B cell (primary cell): ENCODE measurements around the gene NFIC.
"Not testable (repeated sequence)": the region's sequence is repeated elsewhere in the genome, so short reads cannot be mapped to it uniquely, and the experiment has no call there.

Experiments used
- CTCF ChIP-seq: fragments of 200-600 bp; IDR thresholded peaks from one replicate; pipeline ENCODE4 v1.8.0; 2022; ENCODE audit warnings: antibody characterized with exemption, mild to moderate bottlenecking
- EZH2 ChIP-seq: IDR thresholded peaks from 2 replicates; pipeline ENCODE4 v1.6.1; 2012; ENCODE audit warnings: borderline replicate concordance, low read depth, mild to moderate bottlenecking, moderate library complexity, low read length; ENCODE audit not compliant: insufficient read depth, poor library complexity, severe bottlenecking

DNA sequence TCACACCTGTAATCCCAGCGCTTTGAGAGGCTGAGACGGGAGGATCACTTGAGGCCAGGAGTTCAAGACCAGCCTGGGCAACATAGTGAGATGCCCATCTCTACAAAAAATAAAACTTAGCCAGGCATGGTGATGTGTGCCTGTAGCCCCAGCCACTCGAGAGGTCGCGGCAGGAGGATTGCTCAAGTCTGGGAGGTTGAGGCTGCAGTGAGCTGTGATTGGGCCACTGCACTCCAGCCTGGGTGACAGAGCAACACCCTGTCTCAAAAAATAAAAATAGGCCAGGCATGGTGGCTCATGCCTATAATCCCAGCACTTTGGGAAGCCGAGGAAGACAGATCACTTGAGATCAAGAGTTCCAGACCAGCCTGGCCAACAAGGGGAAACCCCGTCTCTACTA, 32.9 kb downstream of the NFIC start:
- not testable (repeated sequence) for TF ChIP-seq CTCF, EZH2
